NCI-H2196 (cell line): Measurements from ENCODE around the gene IRAK3.
A peak's percentile ranks its signal among the peaks of the same experiment; 100 is the strongest.

Experiments
- DNase-seq: peaks from one replicate; lab custom pipeline; 2025; ENCODE audit not compliant: unreplicated experiment; lab: John Stamatoyannopoulos, UW

The IRAK3 gene

GRCh38 chr12:66252771-66253170 is 63.8 kb downstream of the IRAK3 start:
- DNase-seq, result no peak

- no peak for DNase-seq
These were observed 66.7 kb downstream of the IRAK3 start for GRCh38 chr12:66255737-66256136.

GRCh38 chr12:66258011-66258410 is 69.0 kb downstream of the IRAK3 start:
- DNase-seq, result no peak

DNA sequence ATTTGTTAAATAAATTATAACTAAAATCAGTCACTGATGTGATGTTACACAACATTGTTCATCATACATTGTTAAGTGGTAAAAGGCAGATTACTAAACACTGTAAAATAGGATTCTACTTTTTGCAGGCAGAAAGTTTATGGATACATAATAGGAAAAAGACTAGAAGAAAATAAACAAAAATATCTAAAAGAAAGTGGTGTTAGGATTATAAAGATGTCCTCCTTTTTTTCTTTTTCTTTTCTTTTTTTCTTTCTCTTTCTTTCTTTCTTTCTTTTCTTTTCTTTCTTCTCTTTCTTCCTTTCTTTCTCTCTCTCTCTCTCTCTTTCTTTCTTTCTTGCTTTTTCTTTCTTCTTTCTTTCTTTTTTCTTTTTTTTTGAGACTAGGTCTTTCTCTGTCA is 73.7 kb downstream of the IRAK3 start:
- no peak for DNase-seq

- no peak for DNase-seq
These were observed 79.5 kb downstream of the IRAK3 start for GRCh38 chr12:66268562-66268961.

DNA sequence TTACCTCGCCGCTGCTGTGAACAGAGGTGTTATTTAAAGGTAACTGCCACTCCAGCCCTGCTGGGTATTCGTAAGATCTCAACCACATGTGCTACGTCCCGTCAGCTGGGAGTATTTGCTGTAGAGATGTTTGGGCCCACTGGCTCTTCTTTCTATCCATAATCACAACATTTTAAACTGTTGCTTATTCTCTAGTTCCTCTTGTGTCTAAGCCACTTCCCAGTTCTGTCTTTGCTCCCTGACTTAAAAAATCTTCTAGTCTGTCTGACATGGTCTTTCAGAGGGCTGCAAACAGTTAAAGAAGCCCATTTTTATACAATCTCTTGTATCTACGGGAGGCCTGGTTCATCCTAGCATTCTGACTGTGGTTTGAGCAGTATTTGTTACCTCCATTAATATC is 80.1 kb downstream of the IRAK3 start:
- no peak for DNase-seq

- DNase-seq, result peak; percentile 15
These were observed 80.9 kb downstream of the IRAK3 start for GRCh38 chr12:66269757-66270383.

GRCh38 chr12:66270613-66271012 is 81.6 kb downstream of the IRAK3 start:
- no peak for DNase-seq

DNA sequence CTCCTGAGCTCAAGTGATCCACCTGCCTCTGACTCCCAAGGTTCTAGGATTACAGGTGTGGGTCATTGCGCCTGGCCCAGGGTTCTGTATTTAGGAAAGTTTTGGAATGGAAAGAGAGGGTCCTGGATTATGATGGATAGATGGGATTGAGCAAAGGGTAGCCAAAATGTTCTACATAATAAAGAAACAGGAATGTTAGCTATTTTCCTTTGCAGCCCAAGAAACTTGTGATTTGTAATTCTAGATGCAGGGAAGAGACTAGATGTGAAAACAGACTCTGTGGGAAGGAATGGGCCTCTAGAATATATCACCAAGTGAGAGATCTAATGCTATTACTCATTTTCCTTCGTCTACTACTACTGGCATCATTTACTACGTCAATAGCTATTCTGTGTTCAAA is 83.6 kb downstream of the IRAK3 start:
- DNase-seq, result no peak

DNA sequence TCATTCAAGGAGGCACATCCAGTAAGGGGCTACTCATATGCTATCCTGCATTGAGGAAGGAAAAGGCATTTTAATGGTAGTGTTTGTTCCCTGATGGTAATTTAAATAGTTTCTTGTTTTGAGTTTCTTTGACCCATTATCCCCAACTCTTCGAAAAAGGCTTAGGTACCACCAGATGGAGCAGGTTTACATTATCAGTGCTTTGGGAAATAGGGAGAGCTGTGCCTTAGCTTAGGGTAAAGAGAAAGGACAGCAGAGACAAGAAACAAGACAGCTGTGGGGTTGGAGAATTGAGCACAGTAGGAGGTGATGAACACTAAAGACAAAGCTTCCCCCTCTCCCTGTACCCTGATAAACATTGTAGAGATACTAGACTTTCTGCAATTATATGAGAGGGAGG is 84.1 kb downstream of the IRAK3 start:
- no peak for DNase-seq

DNA sequence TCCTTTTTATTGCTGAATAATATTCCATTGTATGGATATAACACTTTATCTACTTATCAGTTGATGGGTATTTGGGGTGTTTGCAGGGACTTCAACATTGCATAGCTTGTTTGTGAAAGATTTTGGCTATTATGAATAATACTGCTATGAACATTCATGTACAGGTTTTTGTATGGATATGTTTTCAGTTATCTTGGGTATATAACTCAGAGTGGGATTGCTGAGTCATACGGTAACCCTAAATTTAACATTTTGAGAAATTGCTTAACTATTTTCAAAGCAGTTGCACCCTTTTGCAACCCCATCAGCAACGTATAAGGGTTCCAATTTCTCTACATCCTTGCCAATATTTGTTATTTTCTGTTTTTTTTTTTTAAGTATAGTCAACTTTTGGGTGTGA is 86.0 kb downstream of the IRAK3 start:
- no peak for DNase-seq

- DNase-seq, result peak; percentile 4
These were observed 90.2 kb downstream of the IRAK3 start for GRCh38 chr12:66279123-66279712.

DNA sequence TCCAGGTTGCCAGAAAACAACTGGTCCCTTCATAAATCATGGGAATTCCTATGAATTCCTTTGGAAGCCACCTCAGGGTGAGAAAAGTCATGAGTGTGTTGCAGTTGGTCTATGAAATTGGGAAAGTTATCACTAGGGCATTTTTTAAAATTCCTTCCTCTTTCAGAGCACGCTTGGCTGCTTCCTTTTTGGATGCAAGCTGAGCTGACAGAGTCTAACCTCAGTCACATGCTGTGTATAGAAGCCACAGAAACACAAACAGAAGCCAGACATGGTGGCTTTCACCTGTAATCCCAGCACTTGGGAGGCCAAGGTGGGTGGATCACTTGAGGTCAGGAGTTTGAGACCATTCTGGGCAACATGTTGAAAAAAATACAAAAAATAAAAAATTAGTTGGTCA is 91.5 kb downstream of the IRAK3 start:
- DNase-seq, result no peak

GRCh38 chr12:66282244-66282643 is 93.2 kb downstream of the IRAK3 start:
- DNase-seq, result no peak

- DNase-seq, result no peak
These were observed 98.3 kb downstream of the IRAK3 start for GRCh38 chr12:66287275-66287674.

- DNase-seq, result no peak
These were observed 99.1 kb downstream of the IRAK3 start for GRCh38 chr12:66288121-66288520.

GRCh38 chr12:66289485-66289884 is 100.5 kb downstream of the IRAK3 start:
- DNase-seq, result no peak

GRCh38 chr12:66290716-66291200 is 101.7 kb downstream of the IRAK3 start:
- no peak for DNase-seq

DNA sequence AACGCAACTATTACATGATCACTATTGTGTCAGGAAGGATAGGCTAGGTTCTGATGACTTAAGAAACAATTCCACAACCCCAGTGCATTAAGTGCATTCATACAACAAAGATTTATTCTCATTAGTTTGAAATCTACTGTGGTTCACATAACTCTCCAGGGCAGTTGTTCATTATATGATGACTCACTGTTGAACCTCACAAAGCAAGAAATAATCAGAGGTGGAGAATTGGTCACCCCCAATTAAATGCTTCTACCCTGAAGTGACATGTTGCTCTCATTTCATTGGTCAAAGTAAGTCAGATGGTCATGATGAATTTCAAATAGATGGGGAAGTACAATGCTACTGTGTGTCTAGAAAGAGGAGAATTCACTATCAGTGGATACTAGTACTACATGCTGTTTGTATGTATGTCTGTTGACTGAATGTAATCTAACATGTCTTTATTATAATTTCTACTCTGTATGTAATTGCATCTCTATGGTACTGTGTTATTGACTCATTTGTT is 107.2 kb downstream of the IRAK3 start:
- no peak for DNase-seq

- no peak for DNase-seq
These were observed 108.1 kb downstream of the IRAK3 start for GRCh38 chr12:66297080-66297479.

DNA sequence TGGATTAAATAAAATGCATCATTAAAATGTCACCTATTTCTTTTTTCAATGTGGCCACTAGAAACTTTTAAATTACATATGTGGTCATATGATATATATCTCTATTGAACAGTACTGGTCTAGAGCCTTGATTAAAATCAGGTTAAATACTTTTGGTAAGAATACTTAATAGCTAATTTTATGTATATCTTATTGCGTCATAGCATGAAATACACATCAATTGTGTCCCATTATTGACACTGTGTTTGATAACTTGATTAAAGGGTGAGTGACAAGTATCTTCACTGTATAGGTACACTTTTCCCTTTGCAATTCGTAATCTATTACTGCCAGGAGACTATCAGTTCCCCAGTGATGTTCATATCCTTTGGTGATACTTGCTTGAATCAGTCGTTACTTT is 108.9 kb downstream of the IRAK3 start:
- no peak for DNase-seq

DNA sequence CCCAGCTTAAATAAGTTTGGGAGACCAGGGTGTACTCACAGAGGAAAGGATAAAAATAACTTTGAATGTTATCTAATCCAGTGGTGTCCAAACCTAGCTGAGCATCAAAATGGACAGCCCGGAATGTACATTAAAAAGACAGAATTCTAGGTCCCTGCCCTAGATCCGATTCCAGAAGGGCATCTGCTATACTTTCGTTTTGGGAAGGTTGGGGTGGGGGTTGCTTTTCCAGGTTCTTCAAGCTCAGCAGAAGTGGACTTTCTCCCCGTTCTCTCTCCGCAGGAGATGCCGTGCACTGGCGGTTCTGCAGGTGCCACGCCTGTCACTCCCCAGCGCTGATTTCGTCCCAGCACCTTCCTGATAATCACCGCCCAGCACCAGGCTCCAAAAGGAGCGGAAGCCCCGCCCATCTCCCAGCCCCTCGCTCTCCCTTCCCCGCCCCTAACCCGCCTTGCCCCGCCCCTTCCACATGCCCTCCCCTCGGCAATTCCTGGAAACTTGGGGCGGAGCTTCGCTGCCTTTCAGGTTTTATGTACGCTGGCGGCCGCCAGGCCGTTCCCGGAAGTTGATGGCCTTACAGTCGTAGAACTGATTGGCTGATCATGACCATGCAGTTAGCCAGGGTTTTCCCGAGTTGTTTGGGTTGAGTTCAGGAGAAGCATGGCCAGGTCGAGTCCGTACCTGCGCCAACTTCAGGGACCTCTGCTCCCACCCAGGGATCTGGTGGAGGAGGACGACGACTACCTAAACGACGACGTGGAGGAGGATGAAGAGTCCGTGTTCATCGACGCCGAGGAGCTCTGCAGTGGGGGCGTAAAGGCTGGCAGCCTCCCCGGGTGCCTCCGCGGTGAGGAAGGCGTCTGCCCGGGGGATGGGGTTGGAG is 113.2 kb downstream of the IRAK3 start, which contains the start of gene HELB:
Gene HELB, plus strand, starts transcription at position 550 of the 883 bp plus-strand sequence. Its CDS starts 111 bp downstream, at position 661.
- peak; percentile 97 for DNase-seq
